ENCODE data around the gene EP300.
A peak's percentile ranks its signal among the peaks of the same experiment; 100 is the strongest.

The EP300 gene

DNA sequence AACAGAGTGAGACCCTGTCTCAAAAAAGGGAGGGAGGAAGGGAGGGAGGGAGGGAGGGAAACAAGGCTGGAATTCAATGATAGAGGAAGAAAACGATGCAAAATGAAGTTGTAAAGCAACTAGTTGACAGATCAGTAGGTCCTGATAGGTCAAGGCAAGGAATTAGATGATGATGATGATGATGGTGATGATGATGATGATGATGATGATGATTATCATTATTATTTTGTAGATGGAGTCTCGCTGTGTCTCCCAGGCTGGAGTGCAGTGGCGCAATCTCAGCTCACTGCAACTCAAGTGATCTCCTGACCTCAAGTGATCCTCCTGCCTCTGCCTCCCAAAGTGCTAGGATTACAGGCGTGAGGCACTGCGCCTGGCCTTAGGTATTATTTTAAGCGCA lies 101.4 kb downstream of the EP300 start:
- Histone ChIP-seq H3K4me1 (ENCODE audit: insufficient read depth, low read length) (peaks cover 21% of the 10 kb centered on the region), H4K20me1 (ENCODE audit: insufficient read depth, low read length) (no peaks in the 10 kb centered on the region), H3K79me2 (ENCODE audit: insufficient read depth, low read length) (no peaks in the 10 kb centered on the region), H2AFZ (ENCODE audit: low read depth, low read length) (no peak overlapping the region), H3K4me2 (ENCODE audit: insufficient read depth, low read length) (no peak overlapping the region), H3K9me3 (ENCODE audit: insufficient read depth, low read length, severe bottlenecking) (no peaks in the 10 kb centered on the region), H3K9ac (ENCODE audit: low read depth, low read length) (no peak overlapping the region), H3K27ac (ENCODE audit: low read length) (no peak overlapping the region), H3K27me3 (ENCODE audit: insufficient read depth, low read length, poor library complexity) (no peaks in the 10 kb centered on the region), H3K4me3 (ENCODE audit: low read depth in 1 of 2, low read length in 2 of 2) (no peak overlapping the region), H3K36me3 (ENCODE audit: insufficient read depth, low read length) (no peaks in the 10 kb centered on the region)
- no peak for ATAC-seq (ENCODE audit: insufficient read depth, low read depth)
- no peak for TF ChIP-seq EZH2 (IDR thresholded peaks at IDR 0.05; ENCODE audit: borderline replicate concordance, low read depth, low read length, severe bottlenecking)
- TF ChIP-seq, protein P1, sequence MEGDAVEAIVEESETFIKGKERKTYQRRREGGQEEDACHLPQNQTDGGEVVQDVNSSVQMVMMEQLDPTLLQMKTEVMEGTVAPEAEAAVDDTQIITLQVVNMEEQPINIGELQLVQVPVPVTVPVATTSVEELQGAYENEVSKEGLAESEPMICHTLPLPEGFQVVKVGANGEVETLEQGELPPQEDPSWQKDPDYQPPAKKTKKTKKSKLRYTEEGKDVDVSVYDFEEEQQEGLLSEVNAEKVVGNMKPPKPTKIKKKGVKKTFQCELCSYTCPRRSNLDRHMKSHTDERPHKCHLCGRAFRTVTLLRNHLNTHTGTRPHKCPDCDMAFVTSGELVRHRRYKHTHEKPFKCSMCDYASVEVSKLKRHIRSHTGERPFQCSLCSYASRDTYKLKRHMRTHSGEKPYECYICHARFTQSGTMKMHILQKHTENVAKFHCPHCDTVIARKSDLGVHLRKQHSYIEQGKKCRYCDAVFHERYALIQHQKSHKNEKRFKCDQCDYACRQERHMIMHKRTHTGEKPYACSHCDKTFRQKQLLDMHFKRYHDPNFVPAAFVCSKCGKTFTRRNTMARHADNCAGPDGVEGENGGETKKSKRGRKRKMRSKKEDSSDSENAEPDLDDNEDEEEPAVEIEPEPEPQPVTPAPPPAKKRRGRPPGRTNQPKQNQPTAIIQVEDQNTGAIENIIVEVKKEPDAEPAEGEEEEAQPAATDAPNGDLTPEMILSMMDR (IDR thresholded peaks at IDR 0.05; ENCODE audit: borderline replicate concordance, extremely low read depth, low read length, poor library complexity, severe bottlenecking), result no peak
- DNase-seq, result no peak

DNA sequence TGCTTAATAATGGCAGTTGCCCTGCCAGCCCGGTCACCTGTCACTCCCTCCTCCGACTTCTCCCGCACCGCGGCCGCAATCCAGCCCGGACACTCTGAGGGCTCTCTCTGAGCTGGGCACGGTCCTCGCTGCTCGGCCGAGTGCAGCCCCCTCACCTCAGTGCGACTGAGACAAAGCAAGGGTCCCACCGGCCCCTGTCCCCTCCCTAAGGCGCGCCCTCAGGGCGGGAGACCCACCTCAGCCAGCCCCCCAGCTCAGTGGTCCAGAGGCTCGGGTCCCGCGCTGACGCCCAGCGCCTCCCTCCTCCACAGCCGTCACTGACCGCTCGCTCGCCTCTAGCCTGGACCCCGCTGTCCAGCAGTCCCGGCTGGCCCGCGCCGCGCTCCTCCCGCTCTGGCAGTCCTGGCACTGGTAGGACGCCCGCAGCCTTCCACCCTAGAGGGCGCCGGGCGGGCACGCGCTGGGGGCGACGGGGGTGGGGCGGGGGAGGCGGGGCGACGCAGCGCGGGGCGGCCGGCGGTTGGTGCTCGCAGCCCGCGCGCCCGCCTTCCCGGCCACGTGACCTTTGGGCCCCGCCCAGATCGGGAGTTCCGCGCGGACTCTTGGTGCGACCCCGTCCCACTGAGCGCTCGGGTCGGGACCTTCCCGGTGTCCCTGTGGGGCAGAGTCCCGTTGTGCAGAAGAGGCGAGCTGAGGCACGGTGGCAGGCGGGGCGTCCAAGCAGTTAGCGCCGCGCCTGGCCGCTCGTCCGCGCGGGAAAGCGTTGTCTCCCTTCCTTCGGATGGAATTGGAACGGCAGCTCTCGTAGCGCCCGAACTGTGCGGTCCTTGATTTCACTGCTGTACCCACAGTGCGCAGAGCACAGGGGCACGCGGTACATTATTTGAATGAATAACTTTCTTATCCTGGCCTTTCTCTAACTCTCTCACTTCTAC lies 104.9 kb downstream of the EP300 start:
- TF ChIP-seq EZH2 (IDR thresholded peaks at IDR 0.05; ENCODE audit: borderline replicate concordance, low read depth, low read length, severe bottlenecking), result no peak
- TF ChIP-seq, protein P1 (IDR thresholded peaks at IDR 0.05; ENCODE audit: borderline replicate concordance, extremely low read depth, low read length, poor library complexity, severe bottlenecking), result peak; percentile 22
- H3K79me2 ChIP-seq (ENCODE audit: insufficient read depth, low read length), result no peaks in the 10 kb centered on the region
- peak overlapping the region; percentile 99 for H2AFZ ChIP-seq (ENCODE audit: low read depth, low read length)
- H4K20me1 ChIP-seq (ENCODE audit: insufficient read depth, low read length), result no peaks in the 10 kb centered on the region
- H3K4me1 ChIP-seq (ENCODE audit: insufficient read depth, low read length), result peaks cover 21% of the 10 kb centered on the region
- peak overlapping the region; percentile 49 to 99 for H3K4me3 ChIP-seq (ENCODE audit: low read depth in 1 of 2, low read length in 2 of 2)
- H3K27ac ChIP-seq (ENCODE audit: low read length), result peak overlapping the region; percentile 67
- peak overlapping the region; percentile 70 for H3K9ac ChIP-seq (ENCODE audit: low read depth, low read length)
- DNase-seq, result peak; percentile 86
- H3K27me3 ChIP-seq (ENCODE audit: insufficient read depth, low read length, poor library complexity), result no peaks in the 10 kb centered on the region
- H3K9me3 ChIP-seq (ENCODE audit: insufficient read depth, low read length, severe bottlenecking), result no peaks in the 10 kb centered on the region
- H3K4me2 ChIP-seq (ENCODE audit: insufficient read depth, low read length), result peak overlapping the region; percentile 100
- ATAC-seq (ENCODE audit: insufficient read depth, low read depth), result peak; percentile 84
- no peaks in the 10 kb centered on the region for H3K36me3 ChIP-seq (ENCODE audit: insufficient read depth, low read length)

DNA sequence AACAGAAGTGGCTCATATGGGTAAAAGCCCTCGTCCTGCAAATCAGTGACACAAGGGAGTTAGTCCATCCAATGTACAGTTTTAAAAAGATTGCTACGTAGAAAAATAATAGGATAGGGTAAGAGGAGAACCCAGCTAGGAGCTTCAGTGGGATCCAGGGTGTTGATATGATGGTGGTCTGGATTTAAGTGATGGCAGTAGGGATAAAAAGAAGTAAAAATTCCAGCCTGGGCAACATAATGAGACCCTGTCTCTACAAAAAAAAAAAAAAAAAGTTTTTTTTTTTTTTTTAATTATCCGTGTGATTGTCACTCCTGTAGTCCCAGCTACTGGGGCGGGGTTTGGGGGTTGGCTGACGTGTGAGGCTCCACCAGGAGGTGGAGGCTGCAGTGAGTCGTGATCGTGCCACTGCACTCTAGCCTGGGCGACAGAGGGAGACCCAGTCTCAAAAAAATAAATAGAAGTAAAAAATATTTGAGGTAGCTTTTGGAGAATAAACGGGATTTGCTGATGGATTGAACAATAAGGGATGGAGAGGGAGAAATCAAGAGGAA lies 105.7 kb downstream of the EP300 start:
- Histone ChIP-seq H3K4me1 (ENCODE audit: insufficient read depth, low read length) (peaks cover 21% of the 10 kb centered on the region), H3K9ac (ENCODE audit: low read depth, low read length) (peak overlapping the region; percentile 70), H3K79me2 (ENCODE audit: insufficient read depth, low read length) (no peaks in the 10 kb centered on the region), H3K36me3 (ENCODE audit: insufficient read depth, low read length) (no peaks in the 10 kb centered on the region), H3K4me2 (ENCODE audit: insufficient read depth, low read length) (peak overlapping the region; percentile 100), H3K27ac (ENCODE audit: low read length) (peak overlapping the region; percentile 67; the same call in 1 of the 2 replicates), H3K9me3 (ENCODE audit: insufficient read depth, low read length, severe bottlenecking) (no peaks in the 10 kb centered on the region), H2AFZ (ENCODE audit: low read depth, low read length) (peak overlapping the region; percentile 99), H3K27me3 (ENCODE audit: insufficient read depth, low read length, poor library complexity) (no peaks in the 10 kb centered on the region), H4K20me1 (ENCODE audit: insufficient read depth, low read length) (no peaks in the 10 kb centered on the region), H3K4me3 (ENCODE audit: low read depth in 1 of 2, low read length in 2 of 2) (peak overlapping the region; percentile 49 to 99)
- ATAC-seq (ENCODE audit: insufficient read depth, low read depth) (peak; percentile 60), DNase-seq (peak; percentile 62)
- TF ChIP-seq EZH2 (IDR thresholded peaks at IDR 0.05; ENCODE audit: borderline replicate concordance, low read depth, low read length, severe bottlenecking), result no peak
- TF ChIP-seq, protein P1 (IDR thresholded peaks at IDR 0.05; ENCODE audit: borderline replicate concordance, extremely low read depth, low read length, poor library complexity, severe bottlenecking), result peak; percentile 19

All from DND-41 (cell line).